NCI-H146 (cell line): ENCODE results near the gene OR56A4.

Source experiments
- DNase-seq: peaks from one replicate; lab custom pipeline; 2025; lab: John Stamatoyannopoulos, UW

Gene OR56A4

GRCh38 chr11:6006846-6007245, at the start of gene OR56A4:
Gene OR56A4, minus strand, starts transcription at chr11:6006946. Its CDS starts 3,954 bp downstream, at chr11:6002992.
- DNase-seq: no peak

GRCh38 chr11:6055569-6055968, 48.8 kb upstream of the OR56A4 start:
- no peak for DNase-seq

- no peak for DNase-seq
Observed at GRCh38 chr11:6052374-6052773, 45.6 kb upstream of the OR56A4 start.

GRCh38 chr11:6040874-6041273, 34.1 kb upstream of the OR56A4 start:
- no peak for DNase-seq

- DNase-seq: no peak
Observed at GRCh38 chr11:6030708-6031405, 24.1 kb upstream of the OR56A4 start, which contains the start of gene OR56A1. Gene OR56A1, minus strand, starts transcription at chr11:6030758. Its CDS starts 3,066 bp downstream, at chr11:6027692.

GRCh38 chr11:6027501-6027900, 20.8 kb upstream of the OR56A4 start:
- no peak for DNase-seq

- DNase-seq: no peak
Observed at GRCh38 chr11:6025056-6025455, 18.3 kb upstream of the OR56A4 start.

GRCh38 chr11:6022956-6023355, 16.2 kb upstream of the OR56A4 start:
- peak; percentile 51 for DNase-seq

GRCh38 chr11:6013042-6013441, 6.3 kb upstream of the OR56A4 start:
- no peak for DNase-seq

GRCh38 chr11:6012035-6012668, 5.4 kb upstream of the OR56A4 start:
- DNase-seq: no peak

GRCh38 chr11:6006395-6006794, 351 bp downstream of the OR56A4 start:
- no peak for DNase-seq

- DNase-seq: no peak
Observed at GRCh38 chr11:6002202-6002699, 4.5 kb downstream of the OR56A4 start.

- no peak for DNase-seq
Observed at GRCh38 chr11:5994791-5995190, 12.0 kb downstream of the OR56A4 start.

GRCh38 chr11:5992604-5993251, 14.0 kb downstream of the OR56A4 start:
- DNase-seq: peak; percentile 7

- DNase-seq: no peak
Observed at GRCh38 chr11:5992150-5992549, 14.6 kb downstream of the OR56A4 start.

- no peak for DNase-seq
Observed at GRCh38 chr11:5989203-5989602, 17.5 kb downstream of the OR56A4 start.

- no peak for DNase-seq
Observed at GRCh38 chr11:5986885-5987284, 19.9 kb downstream of the OR56A4 start, which contains the start of gene OR52L1. Gene OR52L1, minus strand, starts transcription at chr11:5986985. Its CDS starts 55 bp downstream, at chr11:5986930.

GRCh38 chr11:5983443-5983842, 23.3 kb downstream of the OR56A4 start:
- DNase-seq: no peak

- no peak for DNase-seq
Observed at GRCh38 chr11:5973530-5973929, 33.2 kb downstream of the OR56A4 start.

- DNase-seq: no peak
Observed at GRCh38 chr11:5968394-5968793, 38.4 kb downstream of the OR56A4 start, which contains the start of gene OR56A5. Gene OR56A5, minus strand, starts transcription at chr11:5968494. Its CDS starts 0 bp downstream, at chr11:5968494.

- DNase-seq: no peak
Observed at GRCh38 chr11:5967708-5968107, 39.0 kb downstream of the OR56A4 start.

GRCh38 chr11:5966958-5967357, 39.8 kb downstream of the OR56A4 start:
- DNase-seq: no peak
